Body of pancreas (tissue), 4 donors: Measurements from ENCODE around the gene ATXN1.

ENCODE experiments used
- CTCF ChIP-seq, 7 experiments: fragments of 450-650 bp in 4 of 7; fragments of 200-600 bp in 3 of 7; sonication (generic) in 3 of 7; IDR thresholded peaks; one replicate each; pipeline ENCODE4 v1.5.1; 2016 to 2019; ENCODE audit warnings: antibody characterized with exemption in 7 of 7
- POLR2A ChIP-seq, 3 donors: fragments of 450-650 bp; IDR thresholded peaks; one replicate each; pipeline ENCODE4 v1.6.1; 2016; ENCODE audit warnings: antibody characterized with exemption in 3 of 3, mild to moderate bottlenecking in 2 of 3

- TF ChIP-seq POLR2A (IDR thresholded peaks at IDR 0.05) = no peak
- TF ChIP-seq CTCF (IDR thresholded peaks at IDR 0.05) = no peak
Observed at GRCh38 chr6:16778521-16778920, 17.3 kb upstream of the ATXN1 start.
